C4-2B (cell line): ENCODE data around the gene CELA2A.

Experiments
- H3K27ac ChIP-seq: fragments of 450-650 bp; 2 replicates; pipeline ENCODE4 v1.5.1; 2017
- CTCF ChIP-seq: fragments of 450-650 bp; conservative IDR thresholded peaks from 2 replicates; pipeline ENCODE4 v1.5.1; 2017; ENCODE audit warnings: mild to moderate bottlenecking
- ZFX ChIP-seq: fragments of 450-650 bp; IDR thresholded peaks from 2 replicates; pipeline ENCODE4 v1.6.1; 2017

Gene CELA2A

GRCh38 chr1:15441247-15441646, 15.3 kb upstream of the CELA2A start:
- no peak overlapping the region for H3K27ac ChIP-seq
- no peak for TF ChIP-seq ZFX
- no peak for TF ChIP-seq CTCF

DNA sequence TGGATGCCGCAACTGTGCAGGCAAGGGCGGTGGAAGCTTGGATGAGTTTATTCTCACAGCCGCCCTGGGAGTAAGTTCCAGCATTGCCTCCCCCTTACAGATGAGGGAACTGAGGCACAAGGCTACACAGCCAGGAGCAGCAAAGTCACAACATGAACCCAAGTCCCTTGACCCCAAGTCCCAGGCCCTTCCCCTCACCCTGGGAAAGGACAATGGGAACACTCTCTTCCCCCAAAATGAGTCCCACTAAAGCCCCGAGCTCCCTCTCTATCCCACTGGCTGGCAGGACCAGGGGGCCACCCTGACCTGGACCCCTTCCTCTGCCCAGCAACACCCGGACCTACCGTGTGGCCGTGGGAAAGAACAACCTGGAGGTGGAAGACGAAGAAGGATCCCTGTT, 14.4 kb upstream of the CELA2A start:
- no peak overlapping the region for H3K27ac ChIP-seq
- TF ChIP-seq ZFX (no peak), CTCF (no peak)

- H3K27ac ChIP-seq: no peak overlapping the region
- TF ChIP-seq ZFX: no peak
- no peak for TF ChIP-seq CTCF
These were observed 13.8 kb upstream of the CELA2A start for GRCh38 chr1:15442759-15443158.

GRCh38 chr1:15443281-15443680, 13.3 kb upstream of the CELA2A start:
- TF ChIP-seq CTCF: no peak
- TF ChIP-seq ZFX: no peak
- H3K27ac ChIP-seq: no peak overlapping the region

- TF ChIP-seq ZFX (no peak), CTCF (no peak)
These were observed 11.8 kb upstream of the CELA2A start for GRCh38 chr1:15444468-15445389.

DNA sequence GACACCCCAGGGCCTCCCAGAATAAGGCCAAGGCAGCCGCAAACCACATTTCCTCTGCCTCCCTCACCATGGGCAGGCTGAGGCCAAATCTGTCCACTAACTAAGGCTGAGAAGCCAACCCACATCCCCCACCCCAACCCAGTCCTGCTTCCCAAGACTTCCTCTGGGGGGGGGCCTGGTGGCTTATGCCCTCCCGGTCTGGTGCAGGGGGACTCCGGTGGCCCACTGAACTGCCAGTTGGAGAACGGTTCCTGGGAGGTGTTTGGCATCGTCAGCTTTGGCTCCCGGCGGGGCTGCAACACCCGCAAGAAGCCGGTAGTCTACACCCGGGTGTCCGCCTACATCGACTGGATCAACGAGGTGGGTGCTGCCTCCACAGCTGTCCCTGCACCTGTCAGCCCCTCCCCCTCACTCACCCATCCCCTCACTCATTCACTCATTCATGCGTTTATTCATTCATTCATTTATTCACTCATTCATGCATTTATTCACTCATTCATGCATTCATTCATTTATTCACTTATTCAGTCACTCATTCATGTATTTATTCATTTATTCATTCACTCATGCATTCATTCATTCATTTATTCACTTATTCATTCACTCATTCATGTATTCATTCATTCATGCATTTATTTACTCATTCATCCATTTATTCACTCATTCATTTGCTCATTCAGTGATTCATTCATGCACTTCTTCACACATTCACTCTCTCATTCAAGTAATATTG, 11.0 kb upstream of the CELA2A start:
- no peak for TF ChIP-seq CTCF
- TF ChIP-seq ZFX: no peak
- H3K27ac ChIP-seq: no peak overlapping the region

More at GRCh38 chr1:15444468-15445389, 11.8 kb upstream of the CELA2A start:
- H3K27ac ChIP-seq: no peak overlapping the region

GRCh38 chr1:15446212-15446611, 10.3 kb upstream of the CELA2A start:
- H3K27ac ChIP-seq: no peak overlapping the region
- no peak for TF ChIP-seq CTCF
- TF ChIP-seq ZFX: no peak
